MCF 10A (cell line): ENCODE results near the gene MUSK. TPM values are rescaled to one million over a fixed set of nuclear protein-coding genes. Genes with fewer than 3 reads are reported as not detected.

Experiments used
- BruUV-seq: library from RNA; stranded (reverse); fragments of 400-500 nt; replicated peaks from 2 replicates; lab custom pipeline; 2021; lab: Mats Ljungman, UMichigan
- CTCF ChIA-PET: fragments of 300-600 bp; sonication (Branson Sonifier 250); formaldehyde crosslinking; extraction: SDS; loops from one replicate; lab custom pipeline; 2021; ENCODE audit warnings: antibody characterized with exemption, inconsistent platforms; lab: Yijun Ruan, JAX
- POLR2A ChIA-PET: fragments of 300-600, 350-650 bp; sonication (Branson Sonifier 250); formaldehyde crosslinking; extraction: SDS; loops from one replicate; lab custom pipeline; 2020; ENCODE audit warnings: antibody characterized with exemption, inconsistent platforms; lab: Yijun Ruan, JAX
- DNase-seq: peaks from one replicate; pipeline ENCODE4 v3.0.0-alpha.2; 2018; ENCODE audit not compliant: unreplicated experiment
- H3K27ac Mint-ChIP-seq: one replicate; pipeline ENCODE4 v1.8.0; 2022; ENCODE audit warnings: mild to moderate bottlenecking, low read depth, mixed read lengths; ENCODE audit not compliant: unreplicated experiment
- H3K27me3 Mint-ChIP-seq: one replicate; pipeline ENCODE4 v1.8.0; 2022; ENCODE audit warnings: mixed read lengths; ENCODE audit not compliant: insufficient read depth, unreplicated experiment
- H3K36me3 Mint-ChIP-seq: one replicate; pipeline ENCODE4 v1.8.0; 2022; ENCODE audit warnings: mild to moderate bottlenecking, moderate library complexity, mixed read lengths; ENCODE audit not compliant: insufficient read depth, unreplicated experiment
- H3K4me1 Mint-ChIP-seq: one replicate; pipeline ENCODE4 v1.8.0; 2022; ENCODE audit warnings: mixed read lengths; ENCODE audit not compliant: insufficient read depth, unreplicated experiment
- H3K4me3 Mint-ChIP-seq: one replicate; pipeline ENCODE4 v1.8.0; 2022; ENCODE audit warnings: mild to moderate bottlenecking, moderate library complexity, mixed read lengths; ENCODE audit not compliant: unreplicated experiment
- H3K9me3 Mint-ChIP-seq: one replicate; pipeline ENCODE4 v1.8.0; 2022; ENCODE audit warnings: mixed read lengths; ENCODE audit not compliant: unreplicated experiment
- intact Hi-C: fragments of 100-400 bp; cut with micrococcal nuclease; formaldehyde crosslinking; loops from 2 replicates; pipeline ENCODE4 v1.14.1; 2022
- total RNA-seq: library from RNA; stranded (reverse); gene quantifications from 2 replicates; pipeline ENCODE4 v1.2.3, GENCODE V29; 2022
- TF ChIP-seq, protein P1 (sequence below): fragments of 200-600 bp; IDR thresholded peaks from one replicate; pipeline ENCODE4 v1.8.0; 2022; ENCODE audit warnings: antibody characterized with exemption, mild to moderate bottlenecking; ENCODE audit not compliant: unreplicated experiment

The MUSK gene
- total RNA-seq, 1 experiment from 2014 or later = not detected

DNA sequence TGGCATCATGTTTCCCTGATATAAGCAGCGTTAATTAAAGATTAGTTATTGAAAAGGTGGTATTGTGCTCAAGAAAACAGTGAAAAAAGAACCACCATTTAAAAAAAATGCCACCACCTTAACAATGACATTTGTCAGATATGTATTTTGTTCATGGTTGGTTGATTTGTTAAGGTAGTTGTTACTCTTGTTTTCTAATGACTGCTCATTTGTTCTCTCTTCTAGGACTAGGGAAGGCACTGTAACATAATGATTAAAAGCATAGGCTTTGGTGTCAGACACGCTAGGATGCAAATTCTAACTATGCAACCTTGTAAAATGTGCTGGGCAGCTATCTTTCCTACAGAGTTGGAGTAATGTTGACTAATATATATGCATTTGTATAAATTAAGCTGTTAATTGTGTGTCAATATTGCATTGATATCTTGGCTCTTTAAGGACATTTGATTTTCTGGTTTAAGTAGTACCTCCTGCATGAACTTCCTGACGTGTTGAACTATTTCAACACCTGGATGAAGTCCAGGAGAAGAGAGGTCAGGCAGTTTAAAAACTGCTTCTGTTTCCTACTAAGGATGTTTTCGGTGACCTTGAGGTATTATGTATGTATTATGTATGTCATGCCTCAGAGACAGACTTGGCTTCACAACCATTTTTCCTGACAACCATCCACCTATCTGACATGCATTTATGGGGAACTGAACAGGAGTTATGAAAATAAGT is 77.8 kb downstream of the MUSK start:
- ChIA-PET POLR2A (interaction anchor here (0.6 to 3.9 kb wide), 4 partner anchors 8 to 565 kb away, joined by 3 to 27 read pairs (median 6); no protein-coding TSS in a partner anchor), CTCF (interaction anchor here (0.8 kb wide), 1 partner anchor 86 kb away, joined by 3 read pairs; no protein-coding TSS in a partner anchor)
- no peaks in the 10 kb centered on the region for H3K36me3 Mint-ChIP-seq
- H3K27me3 Mint-ChIP-seq = no peaks in the 10 kb centered on the region
- H3K9me3 Mint-ChIP-seq = no peaks in the 10 kb centered on the region
- H3K4me3 Mint-ChIP-seq = no peak overlapping the region
- peak; percentile 83 for DNase-seq
- TF ChIP-seq, protein P1, sequence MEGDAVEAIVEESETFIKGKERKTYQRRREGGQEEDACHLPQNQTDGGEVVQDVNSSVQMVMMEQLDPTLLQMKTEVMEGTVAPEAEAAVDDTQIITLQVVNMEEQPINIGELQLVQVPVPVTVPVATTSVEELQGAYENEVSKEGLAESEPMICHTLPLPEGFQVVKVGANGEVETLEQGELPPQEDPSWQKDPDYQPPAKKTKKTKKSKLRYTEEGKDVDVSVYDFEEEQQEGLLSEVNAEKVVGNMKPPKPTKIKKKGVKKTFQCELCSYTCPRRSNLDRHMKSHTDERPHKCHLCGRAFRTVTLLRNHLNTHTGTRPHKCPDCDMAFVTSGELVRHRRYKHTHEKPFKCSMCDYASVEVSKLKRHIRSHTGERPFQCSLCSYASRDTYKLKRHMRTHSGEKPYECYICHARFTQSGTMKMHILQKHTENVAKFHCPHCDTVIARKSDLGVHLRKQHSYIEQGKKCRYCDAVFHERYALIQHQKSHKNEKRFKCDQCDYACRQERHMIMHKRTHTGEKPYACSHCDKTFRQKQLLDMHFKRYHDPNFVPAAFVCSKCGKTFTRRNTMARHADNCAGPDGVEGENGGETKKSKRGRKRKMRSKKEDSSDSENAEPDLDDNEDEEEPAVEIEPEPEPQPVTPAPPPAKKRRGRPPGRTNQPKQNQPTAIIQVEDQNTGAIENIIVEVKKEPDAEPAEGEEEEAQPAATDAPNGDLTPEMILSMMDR = no peak
- H3K27ac Mint-ChIP-seq = peak overlapping the region; percentile 88
- intact Hi-C loops = no loop called here
- H3K4me1 Mint-ChIP-seq = peaks cover 62% of the 10 kb centered on the region
- no TSS peak for BruUV-seq

DNA sequence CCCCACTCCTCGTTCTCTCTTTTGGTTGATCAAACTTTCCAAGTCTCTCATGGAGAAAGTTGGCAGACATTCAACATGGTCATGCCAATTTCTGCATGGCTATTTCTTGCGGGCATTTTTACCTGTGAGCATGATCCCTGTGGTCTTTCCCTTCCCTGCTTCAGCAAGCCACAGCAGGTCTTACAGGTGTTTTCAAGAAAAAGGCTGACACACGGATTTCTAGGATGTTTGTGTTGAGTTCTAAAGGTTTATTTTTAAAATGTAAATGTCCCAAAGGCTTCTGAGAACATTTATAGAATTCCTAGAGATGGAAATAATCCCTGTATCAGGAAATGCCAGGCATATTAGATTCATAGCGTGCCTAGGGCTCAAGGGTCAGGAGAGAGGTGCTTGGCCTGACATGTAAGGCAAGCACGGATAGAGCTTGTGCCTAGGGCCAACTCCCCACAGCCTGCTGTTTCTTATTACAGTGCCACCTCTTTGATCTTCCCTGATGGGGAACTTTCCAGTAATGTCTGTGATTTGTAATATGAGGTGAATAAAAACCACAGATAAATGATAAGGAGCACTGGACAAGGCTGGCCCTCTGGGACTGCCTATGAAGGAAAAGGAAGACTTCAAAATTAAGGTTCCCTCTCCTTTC is 79.8 kb downstream of the MUSK start:
- peaks cover 71% of the 10 kb centered on the region for H3K4me1 Mint-ChIP-seq
- H3K36me3 Mint-ChIP-seq = no peaks in the 10 kb centered on the region
- peak; percentile 92 for DNase-seq
- peak overlapping the region; percentile 76 for H3K27ac Mint-ChIP-seq
- H3K27me3 Mint-ChIP-seq = no peaks in the 10 kb centered on the region
- intact Hi-C loops = no loop called here
- ChIA-PET POLR2A (interaction anchor here (0.6 kb wide), 1 partner anchor 46 kb away, joined by 3 read pairs; no protein-coding TSS in a partner anchor), CTCF (no interaction called here)
- no peak overlapping the region for H3K4me3 Mint-ChIP-seq
- TF ChIP-seq, protein P1 = no peak
- peaks cover 6% of the 10 kb centered on the region for H3K9me3 Mint-ChIP-seq
- BruUV-seq = no TSS peak

DNA sequence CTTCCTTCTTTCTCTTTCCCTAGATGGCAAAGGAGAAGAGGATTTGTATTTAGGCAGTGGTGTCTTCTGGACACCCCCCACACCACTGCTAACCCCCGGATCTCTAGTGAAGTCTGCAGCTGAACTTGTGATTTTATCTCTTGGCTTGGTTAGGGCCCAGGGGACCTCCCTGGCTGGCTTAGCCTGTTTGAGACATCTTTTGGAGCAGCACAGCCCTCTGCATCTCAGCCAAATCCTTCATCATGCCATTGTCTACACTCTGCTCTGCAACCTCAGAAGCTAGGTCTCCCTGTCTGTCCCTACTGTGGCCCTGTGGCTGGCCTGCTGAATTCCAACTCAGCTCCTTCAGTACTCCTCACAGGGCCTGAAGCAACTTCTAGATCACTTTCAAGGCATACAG is 81.7 kb downstream of the MUSK start:
- H3K27ac Mint-ChIP-seq = no peak overlapping the region
- no TSS peak for BruUV-seq
- DNase-seq = no peak
- H3K4me1 Mint-ChIP-seq = peaks cover 74% of the 10 kb centered on the region
- ChIA-PET CTCF (interaction anchor here (0.6 kb wide), 1 partner anchor 9 kb away, joined by 4 read pairs; no protein-coding TSS in a partner anchor), POLR2A (no interaction called here)
- TF ChIP-seq, protein P1 = no peak
- H3K4me3 Mint-ChIP-seq = no peak overlapping the region
- no peaks in the 10 kb centered on the region for H3K36me3 Mint-ChIP-seq
- peaks cover 6% of the 10 kb centered on the region for H3K9me3 Mint-ChIP-seq
- intact Hi-C loops = no loop called here
- H3K27me3 Mint-ChIP-seq = no peaks in the 10 kb centered on the region

DNA sequence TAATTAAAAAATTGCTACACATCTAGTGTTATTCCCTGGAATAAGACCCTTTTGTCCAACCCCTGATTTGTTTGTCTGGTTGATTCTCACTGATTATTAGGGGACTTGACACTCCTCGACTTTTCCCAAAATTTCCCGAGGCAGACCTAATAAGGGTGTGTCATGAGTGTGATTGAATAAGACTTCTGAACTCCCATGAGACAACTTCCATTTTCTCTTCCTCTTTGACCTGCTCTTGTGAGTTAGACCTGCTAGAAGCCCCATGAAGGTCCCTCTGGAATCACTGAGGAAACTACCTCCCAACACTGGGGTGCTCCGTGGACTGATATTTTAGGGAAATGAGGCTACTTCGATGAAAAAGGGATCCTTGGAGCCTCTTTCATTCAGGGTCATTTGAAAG is 83.4 kb downstream of the MUSK start:
- no peak for DNase-seq
- POLR2A ChIA-PET = interaction anchor here (0.6 to 3.9 kb wide), 2 partner anchors 8 to 1327 kb away, joined by 3 to 27 read pairs; no protein-coding TSS in a partner anchor
- Mint-ChIP-seq H3K27ac (peak overlapping the region; percentile 82), H3K9me3 (peaks cover 6% of the 10 kb centered on the region), H3K4me1 (peaks cover 61% of the 10 kb centered on the region), H3K4me3 (no peak overlapping the region), H3K36me3 (no peaks in the 10 kb centered on the region), H3K27me3 (no peaks in the 10 kb centered on the region)
- intact Hi-C loops = no loop called here
- CTCF ChIA-PET = no interaction called here
- TF ChIP-seq, protein P1 = no peak
- no TSS peak for BruUV-seq
